ENCODE measurements around the gene NUP62.
"Not testable (repeated sequence)": the region's sequence is repeated elsewhere in the genome, so short reads cannot be mapped to it uniquely, and the experiment has no call there.

The NUP62 gene

DNA sequence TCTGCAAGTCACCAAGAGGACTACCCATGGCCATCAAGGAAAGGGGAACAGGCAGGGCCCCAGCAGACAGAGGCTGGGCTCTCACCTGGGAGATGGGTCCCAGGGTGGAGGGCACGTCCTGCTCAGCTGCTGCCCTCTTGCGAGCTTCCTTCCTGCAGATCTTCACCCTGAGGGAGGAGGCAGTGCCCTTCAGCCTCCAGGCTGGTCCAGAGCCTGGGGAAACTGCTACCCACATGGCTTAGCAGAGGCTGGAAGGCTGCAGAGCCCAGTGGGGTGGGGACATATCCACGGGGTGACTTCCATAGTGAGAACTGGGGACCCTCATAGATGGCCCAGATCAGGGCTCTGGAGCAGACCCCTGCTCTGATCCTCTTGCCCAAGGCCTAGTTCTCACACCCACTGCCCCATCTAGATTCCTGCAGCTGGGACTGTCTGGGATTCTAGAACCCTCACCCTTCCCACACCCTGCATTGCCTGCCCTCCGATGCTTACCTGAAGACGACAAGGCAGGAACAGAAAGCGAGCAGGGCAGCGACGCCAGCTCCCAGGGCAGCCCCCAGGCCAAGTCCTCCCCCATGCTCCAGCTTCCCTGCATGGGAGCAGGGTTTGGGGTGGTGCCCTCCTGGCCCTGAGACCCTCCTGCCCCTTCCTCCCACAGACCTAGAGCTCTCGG is 22.6 kb upstream of the NUP62 start:
- DNase-seq (ENCODE audit: low spot score) = no peak

- DNase-seq (ENCODE audit: low spot score) = no peak
Measured at GRCh38 chr19:49950956-49951526, 21.7 kb upstream of the NUP62 start.

GRCh38 chr19:49950590-49950948 is 21.3 kb upstream of the NUP62 start:
- no peak for DNase-seq (ENCODE audit: low spot score)

- no peak for DNase-seq (ENCODE audit: low spot score)
Measured at GRCh38 chr19:49949742-49950589, 20.7 kb upstream of the NUP62 start.

DNA sequence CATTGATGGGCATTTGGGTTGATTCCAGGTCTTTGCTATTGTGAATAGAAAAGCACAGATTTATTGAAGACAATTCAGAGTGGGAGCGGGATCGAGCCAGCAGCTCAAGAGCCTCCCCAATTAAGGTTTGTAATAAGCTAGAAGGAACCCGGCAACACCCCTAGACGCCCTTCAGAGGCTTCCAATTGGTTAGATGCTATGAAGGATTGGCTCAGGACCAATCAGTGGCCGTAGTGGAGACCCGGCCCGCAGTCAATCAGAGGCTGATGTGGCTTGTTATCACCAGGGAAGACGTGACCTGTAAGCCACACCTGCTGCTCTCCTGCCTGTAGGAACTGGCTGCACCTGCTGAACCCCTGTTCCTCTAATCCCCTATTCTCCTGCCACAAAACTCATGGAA is 17.1 kb upstream of the NUP62 start:
- no peak for DNase-seq (ENCODE audit: low spot score)

DNA sequence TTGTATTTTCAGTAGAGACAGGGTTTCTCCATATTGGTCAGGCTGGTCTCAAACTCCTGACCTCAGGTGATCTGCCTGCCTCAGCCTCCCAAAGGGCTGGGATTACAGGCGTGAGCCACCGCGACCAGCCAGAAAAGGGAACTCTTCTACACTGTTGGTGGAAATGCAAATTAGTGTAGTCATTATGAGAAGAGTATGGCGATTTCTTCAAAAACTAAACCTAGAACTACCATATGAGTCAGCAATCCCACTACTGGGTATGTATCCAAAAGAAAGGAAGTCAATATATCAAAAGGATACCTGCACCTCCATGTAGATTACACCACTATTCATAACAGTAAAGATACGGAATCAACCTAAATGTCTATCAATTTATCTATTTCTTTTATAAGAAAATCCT is 15.3 kb upstream of the NUP62 start:
- not testable (repeated sequence) for DNase-seq (ENCODE audit: low spot score)

- DNase-seq (ENCODE audit: low spot score) = no peak
Measured at GRCh38 chr19:49940482-49940791, 11.1 kb upstream of the NUP62 start.

GRCh38 chr19:49939721-49940481 is 10.6 kb upstream of the NUP62 start:
- DNase-seq (ENCODE audit: low spot score) = no peak

- DNase-seq (ENCODE audit: low spot score) = no peak
Measured at GRCh38 chr19:49938662-49939061, 9.4 kb upstream of the NUP62 start.

DNA sequence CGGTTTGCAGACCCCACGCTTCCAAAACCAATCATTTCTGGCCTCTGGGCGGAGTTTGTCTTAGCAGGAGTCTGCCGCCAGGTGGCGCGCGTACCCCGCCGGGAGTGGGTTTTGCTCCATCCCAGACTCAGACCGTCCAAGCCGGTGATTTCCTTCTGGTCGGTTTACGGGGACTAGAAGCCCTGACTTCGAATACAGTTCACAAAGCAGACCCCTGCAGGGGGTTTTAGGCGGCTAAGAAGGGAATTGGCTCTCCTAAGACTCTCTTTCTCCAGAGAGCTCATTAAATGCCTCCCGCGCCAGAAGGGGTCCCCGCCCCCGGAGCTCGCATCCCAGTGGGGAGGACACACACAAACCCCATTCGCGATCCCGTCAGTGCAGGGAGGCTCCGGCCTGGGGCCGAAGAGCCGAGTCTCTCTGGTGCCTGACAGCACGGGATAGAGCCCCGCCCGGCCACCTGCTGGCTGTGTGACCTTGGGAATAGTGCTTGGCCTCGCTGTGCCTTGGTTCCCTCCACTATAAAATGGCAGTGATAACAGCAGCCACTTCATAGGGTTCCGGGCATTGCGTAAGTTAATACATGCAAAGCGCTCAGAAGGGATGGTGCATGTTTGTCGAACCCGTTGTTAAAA is 8.6 kb upstream of the NUP62 start:
- peak; percentile 72 for DNase-seq (ENCODE audit: low spot score)

DNA sequence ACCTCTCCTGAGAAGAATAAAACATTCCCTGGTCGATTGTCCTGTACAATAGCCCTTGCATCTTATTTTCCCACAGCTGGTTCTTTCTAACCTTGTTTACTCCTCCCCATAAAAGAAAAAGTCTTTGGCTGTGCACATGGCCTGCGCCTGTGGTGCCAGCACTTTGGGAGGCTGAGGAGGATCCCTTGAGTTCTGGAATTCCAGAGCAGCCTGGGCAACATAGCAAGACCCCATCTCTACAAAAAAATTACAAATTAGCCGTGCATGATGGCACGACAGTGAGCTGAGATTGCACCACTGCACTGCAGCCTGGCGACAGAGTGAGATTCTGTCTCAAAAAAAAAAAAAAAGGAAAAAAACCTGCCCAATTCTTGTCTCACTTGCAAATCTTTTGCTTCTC is 7.2 kb upstream of the NUP62 start:
- no peak for DNase-seq (ENCODE audit: low spot score)

- DNase-seq (ENCODE audit: low spot score) = no peak
Measured at GRCh38 chr19:49933643-49934042, 4.3 kb upstream of the NUP62 start.

- DNase-seq (ENCODE audit: low spot score) = no peak
Measured at GRCh38 chr19:49932731-49933131, 3.4 kb upstream of the NUP62 start.

DNA sequence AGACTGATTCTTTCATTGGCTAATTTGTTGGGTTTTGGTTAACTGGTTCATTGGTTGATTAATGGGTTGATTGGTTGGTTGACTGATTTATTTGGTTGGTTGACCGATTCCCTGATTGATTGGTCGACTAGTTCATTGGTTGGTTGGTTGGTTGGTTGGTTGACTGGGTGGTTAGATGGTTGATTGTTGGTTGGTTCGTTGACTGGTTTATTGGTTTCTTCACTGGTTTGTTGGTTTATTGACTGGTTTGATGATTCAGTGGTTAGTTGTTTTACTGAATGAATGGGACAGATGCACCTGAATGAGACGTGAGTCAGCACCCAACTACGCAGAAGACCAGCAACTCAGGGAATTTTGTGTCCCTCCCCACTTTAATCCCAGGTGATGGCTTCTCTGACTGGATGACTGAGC is 2.7 kb upstream of the NUP62 start:
- DNase-seq (ENCODE audit: low spot score) = no peak

DNA sequence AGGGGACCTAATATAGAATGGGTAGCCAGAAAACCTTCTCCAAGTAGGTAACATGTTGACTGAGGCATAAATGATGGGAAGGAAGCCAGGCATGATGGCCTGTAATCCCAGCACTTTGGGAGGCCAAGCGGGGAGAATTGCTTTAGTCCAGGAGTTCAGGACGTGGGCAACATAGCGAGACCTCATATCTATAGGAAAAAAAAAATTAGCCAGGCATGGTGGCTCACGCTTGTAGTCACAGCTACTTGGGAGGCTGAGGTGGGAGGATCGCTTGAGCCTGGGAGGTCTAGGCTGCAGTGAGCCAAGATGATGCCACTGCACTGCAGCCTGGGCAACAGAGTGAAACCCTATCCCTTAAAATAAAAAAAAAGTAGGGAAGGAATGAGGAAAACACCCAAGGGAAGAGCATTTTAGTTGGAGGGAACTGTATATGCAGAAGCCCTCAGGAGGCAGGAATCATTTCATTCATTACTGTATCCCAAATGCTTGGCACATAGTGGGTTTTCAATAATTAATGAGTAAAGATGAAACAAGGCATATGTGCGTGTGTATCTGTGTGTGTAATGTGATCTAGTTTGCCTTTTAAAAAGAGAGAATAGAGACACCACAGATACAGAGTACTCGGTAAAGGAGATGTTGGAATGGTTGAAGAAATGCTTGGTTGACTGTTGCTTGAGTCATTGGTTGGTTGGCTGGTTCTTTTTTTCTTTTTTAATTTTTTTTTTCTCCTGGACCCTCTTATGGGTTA is 2.2 kb upstream of the NUP62 start:
- no peak for DNase-seq (ENCODE audit: low spot score)

GRCh38 chr19:49930483-49931011 is 1.2 kb upstream of the NUP62 start:
- DNase-seq (ENCODE audit: low spot score) = no peak

- peak; percentile 96 for DNase-seq (ENCODE audit: low spot score)
Measured at GRCh38 chr19:49929611-49930482, 543 bp upstream of the NUP62 start.

- DNase-seq (ENCODE audit: low spot score) = no peak
Measured at GRCh38 chr19:49927526-49928264, 1.6 kb downstream of the NUP62 start.

DNA sequence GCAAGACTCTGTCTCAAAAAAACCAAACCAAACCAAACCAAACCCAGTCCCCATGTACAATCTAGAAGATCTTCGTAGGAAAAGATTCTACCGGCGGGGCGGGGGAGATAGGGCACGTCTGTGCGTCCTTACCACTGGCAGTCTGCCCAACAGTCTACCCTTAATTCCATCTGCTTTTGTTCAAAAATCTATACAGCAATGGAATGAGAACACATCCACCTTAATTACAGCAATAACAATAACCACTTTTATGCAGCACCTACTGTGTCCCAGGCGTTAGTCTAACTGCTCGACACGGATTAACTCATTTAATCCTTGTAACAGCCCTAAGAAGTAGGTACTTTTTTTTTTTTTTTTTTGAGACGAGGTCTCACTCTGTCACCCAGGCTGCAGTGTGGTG is 2.8 kb downstream of the NUP62 start:
- no peak for DNase-seq (ENCODE audit: low spot score)

DNA sequence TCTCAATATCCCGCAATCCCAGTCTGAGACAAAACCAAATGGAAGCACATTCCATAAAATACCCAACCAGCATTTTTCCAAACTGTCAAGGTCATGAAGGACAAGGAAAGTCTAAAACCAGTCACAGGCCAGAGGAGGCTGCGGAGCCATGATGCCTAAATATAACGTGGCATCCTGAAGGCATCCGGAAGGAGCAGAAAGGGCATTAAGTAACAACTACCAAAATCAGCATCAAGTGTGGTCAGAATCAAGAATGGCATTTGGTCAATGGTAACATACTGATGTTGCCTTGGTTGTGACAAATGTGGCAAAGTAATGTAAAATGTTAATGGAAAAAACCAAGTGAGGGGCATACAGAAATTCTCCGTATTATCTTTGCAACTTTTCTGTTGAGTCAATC is 3.8 kb downstream of the NUP62 start:
- no peak for DNase-seq (ENCODE audit: low spot score)
